SK-N-SH treated with all-trans-retinoic acid at 6 μM for 48 hours (cell line): ENCODE measurements around the gene NUMB.

Experiments
- CSDC2 ChIP-seq: fragments of 250-450 bp; sonication (Bioruptor Pico); IDR thresholded peaks from 2 replicates; pipeline ENCODE4 v1.5.0; 2020; ENCODE audit warnings: mild to moderate bottlenecking, moderate library complexity
- CSRNP3 ChIP-seq: fragments of 250-450 bp; sonication (Bioruptor Pico); IDR thresholded peaks from 2 replicates; pipeline ENCODE4 v1.5.1; 2021; ENCODE audit warnings: mild to moderate bottlenecking, moderate library complexity
- TCF4 ChIP-seq: fragments of 250-450 bp; sonication (Bioruptor Pico); IDR thresholded peaks from 2 replicates; pipeline ENCODE4 v1.8.0; 2021; ENCODE audit warnings: mild to moderate bottlenecking, moderate library complexity, borderline replicate concordance
- TF ChIP-seq, protein P1 (sequence below): fragments of 250-450 bp; sonication (Bioruptor Pico); IDR thresholded peaks from 2 replicates; pipeline ENCODE4 v1.8.0; 2020; ENCODE audit warnings: mild to moderate bottlenecking, moderate library complexity, borderline replicate concordance

- TF ChIP-seq, protein P1, sequence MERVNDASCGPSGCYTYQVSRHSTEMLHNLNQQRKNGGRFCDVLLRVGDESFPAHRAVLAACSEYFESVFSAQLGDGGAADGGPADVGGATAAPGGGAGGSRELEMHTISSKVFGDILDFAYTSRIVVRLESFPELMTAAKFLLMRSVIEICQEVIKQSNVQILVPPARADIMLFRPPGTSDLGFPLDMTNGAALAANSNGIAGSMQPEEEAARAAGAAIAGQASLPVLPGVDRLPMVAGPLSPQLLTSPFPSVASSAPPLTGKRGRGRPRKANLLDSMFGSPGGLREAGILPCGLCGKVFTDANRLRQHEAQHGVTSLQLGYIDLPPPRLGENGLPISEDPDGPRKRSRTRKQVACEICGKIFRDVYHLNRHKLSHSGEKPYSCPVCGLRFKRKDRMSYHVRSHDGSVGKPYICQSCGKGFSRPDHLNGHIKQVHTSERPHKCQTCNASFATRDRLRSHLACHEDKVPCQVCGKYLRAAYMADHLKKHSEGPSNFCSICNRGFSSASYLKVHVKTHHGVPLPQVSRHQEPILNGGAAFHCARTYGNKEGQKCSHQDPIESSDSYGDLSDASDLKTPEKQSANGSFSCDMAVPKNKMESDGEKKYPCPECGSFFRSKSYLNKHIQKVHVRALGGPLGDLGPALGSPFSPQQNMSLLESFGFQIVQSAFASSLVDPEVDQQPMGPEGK (CRISPR knock-in tag): no peak
- no peak for TF ChIP-seq TCF4
- TF ChIP-seq CSRNP3 (CRISPR knock-in tag): no peak
- TF ChIP-seq CSDC2: no peak
These were observed 188.4 kb downstream of the NUMB start for GRCh38 chr14:73269729-73270531.
